Calu3 (cell line): ENCODE data around the gene EN2. TPM values are rescaled to one million over a fixed set of nuclear protein-coding genes. Genes with fewer than 3 reads are reported as not detected.
"Not testable (repeated sequence)": the region's sequence is repeated elsewhere in the genome, so short reads cannot be mapped to it uniquely, and the experiment has no call there.

ENCODE experiments used
- BruUV-seq: library from RNA; stranded (reverse); fragments of 400-500 nt; replicated peaks from 2 replicates; lab custom pipeline; 2021; lab: Mats Ljungman, UMichigan
- CTCF ChIA-PET: fragments of 300-600 bp; sonication (Branson Sonifier 250); formaldehyde crosslinking; loops from one replicate; lab custom pipeline; 2022; ENCODE audit warnings: antibody characterized with exemption; lab: Charles Lee
- DNase-seq: peaks from one replicate; pipeline ENCODE4 v3.0.0; 2022
- H3K27ac Mint-ChIP-seq: one replicate; pipeline ENCODE4 v1.8.0; 2022; ENCODE audit warnings: mixed read lengths; ENCODE audit not compliant: unreplicated experiment
- H3K27me3 Mint-ChIP-seq: one replicate; pipeline ENCODE4 v1.8.0; 2022; ENCODE audit warnings: mixed read lengths; ENCODE audit not compliant: unreplicated experiment
- H3K36me3 Mint-ChIP-seq: one replicate; pipeline ENCODE4 v1.8.0; 2022; ENCODE audit warnings: mild to moderate bottlenecking, moderate library complexity, mixed read lengths; ENCODE audit not compliant: insufficient read depth, unreplicated experiment
- H3K4me1 Mint-ChIP-seq: one replicate; pipeline ENCODE4 v1.8.0; 2022; ENCODE audit warnings: mild to moderate bottlenecking, low read depth, mixed read lengths; ENCODE audit not compliant: unreplicated experiment
- H3K4me3 Mint-ChIP-seq: one replicate; pipeline ENCODE4 v1.8.0; 2022; ENCODE audit warnings: mild to moderate bottlenecking, low read depth, moderate library complexity, mixed read lengths; ENCODE audit not compliant: unreplicated experiment
- H3K9me3 Mint-ChIP-seq: one replicate; pipeline ENCODE4 v1.8.0; 2022; ENCODE audit warnings: low read depth, mixed read lengths; ENCODE audit not compliant: unreplicated experiment
- CTCF ChIP-seq: fragments of 200-600 bp; IDR thresholded peaks from one replicate; pipeline ENCODE4 v1.8.0; 2022; ENCODE audit warnings: antibody characterized with exemption; ENCODE audit not compliant: unreplicated experiment
- intact Hi-C: fragments of 100-400 bp; cut with micrococcal nuclease; formaldehyde crosslinking; loops from one replicate; pipeline ENCODE4 v1.10.0; 2022; ENCODE audit not compliant: unreplicated experiment
- total RNA-seq: library from RNA; stranded (reverse); gene quantifications from 2 replicates; pipeline ENCODE4 v1.2.3, GENCODE V29; 2022

EN2 gene
- total RNA-seq, 1 experiment from 2014 or later, result 3.2 TPM

- no peak for DNase-seq
- H3K9me3 Mint-ChIP-seq, result no peaks in the 10 kb centered on the region
- H3K36me3 Mint-ChIP-seq, result no peaks in the 10 kb centered on the region
- no peak for TF ChIP-seq CTCF
- intact Hi-C loops, result no loop called here
- no peak overlapping the region for H3K27ac Mint-ChIP-seq
- BruUV-seq, result no TSS peak
- H3K4me1 Mint-ChIP-seq, result peaks cover 7% of the 10 kb centered on the region
- H3K4me3 Mint-ChIP-seq, result no peak overlapping the region
- peaks cover 91% of the 10 kb centered on the region for H3K27me3 Mint-ChIP-seq
- CTCF ChIA-PET, result interaction anchor here (0.6 kb wide), 1 partner anchor 46 kb away, joined by 3 read pairs; no protein-coding TSS in a partner anchor
Observed at GRCh38 chr7:155444746-155445145, 13.2 kb upstream of the EN2 start.

- DNase-seq, BruUV-seq, H3K27ac Mint-ChIP-seq, H3K9me3 Mint-ChIP-seq, H3K4me3 Mint-ChIP-seq, H3K4me1 Mint-ChIP-seq, H3K36me3 Mint-ChIP-seq, intact Hi-C loops: not testable (repeated sequence)
- H3K27me3 Mint-ChIP-seq, result peaks cover 91% of the 10 kb centered on the region
- CTCF ChIA-PET, result interaction anchor here (0.6 to 0.7 kb wide), 3 partner anchors 16 to 459 kb away, joined by 3 read pairs; no protein-coding TSS in a partner anchor
Observed at GRCh38 chr7:155445606-155446005, 12.3 kb upstream of the EN2 start.

- Mint-ChIP-seq H3K9me3 (no peaks in the 10 kb centered on the region), H3K27ac (no peak overlapping the region), H3K4me3 (no peak overlapping the region), H3K36me3 (no peaks in the 10 kb centered on the region), H3K27me3 (peaks cover 91% of the 10 kb centered on the region), H3K4me1 (peaks cover 7% of the 10 kb centered on the region)
- no peak for DNase-seq
- intact Hi-C loops, result no loop called here
- no peak for TF ChIP-seq CTCF
- CTCF ChIA-PET, result no interaction called here
- no TSS peak for BruUV-seq
Observed at GRCh38 chr7:155447603-155448002, 10.3 kb upstream of the EN2 start.

- Mint-ChIP-seq H3K27me3 (peaks cover 91% of the 10 kb centered on the region), H3K9me3 (no peaks in the 10 kb centered on the region), H3K4me3 (no peak overlapping the region), H3K4me1 (peaks cover 7% of the 10 kb centered on the region), H3K36me3 (no peaks in the 10 kb centered on the region), H3K27ac (no peak overlapping the region)
- TF ChIP-seq CTCF, result no peak
- no peak for DNase-seq
- intact Hi-C loops, result no loop called here
- CTCF ChIA-PET, result no interaction called here
- BruUV-seq, result no TSS peak
Observed at GRCh38 chr7:155448632-155449007, 9.3 kb upstream of the EN2 start.
